ENCODE measurements around the gene GRIK1.

- TF ChIP-seq CTCF (IDR thresholded peaks at IDR 0.05; ENCODE audit: poor library complexity, severe bottlenecking) = no peak
- no peak for TF ChIP-seq EP300 (conservative IDR thresholded peaks at IDR 0.05; ENCODE audit: poor library complexity, severe bottlenecking)
- TF ChIP-seq EZH2 (IDR thresholded peaks at IDR 0.05; ENCODE audit: borderline replicate concordance, insufficient read depth, low read length, poor library complexity, severe bottlenecking) = no peak
- TF ChIP-seq POLR2AphosphoS5 (IDR thresholded peaks at IDR 0.05) = no peak
- no peak for TF ChIP-seq MXI1 (conservative IDR thresholded peaks at IDR 0.05; ENCODE audit: poor library complexity, severe bottlenecking)
These were observed 313.8 kb downstream of the GRIK1 start for GRCh38 chr21:29625990-29626389.
